DND-41 (cell line): ENCODE measurements around the gene MERTK.

Experiments
- ATAC-seq: fragments of 200-7000 bp; cut with Tn5 transposase; 3 replicates; pipeline ENCODE4 v1.9.1; 2021; ENCODE audit warnings: low read depth; ENCODE audit not compliant: insufficient read depth
- DNase-seq: peaks from one replicate; pipeline ENCODE4 v3.0.0-alpha.2; 2020
- H2AFZ ChIP-seq: 2 replicates; pipeline ENCODE4 v1.6.0; 2012; ENCODE audit warnings: low read depth, low read length
- H3K27ac ChIP-seq: 2 replicates; pipeline ENCODE4 v1.5.1; 2012; ENCODE audit warnings: low read length, inconsistent platforms
- H3K27me3 ChIP-seq: fragments of 200-600 bp; sonication (generic); 2 replicates; pipeline ENCODE4 v1.6.0; 2012; ENCODE audit warnings: low read length, mild to moderate bottlenecking, inconsistent platforms; ENCODE audit not compliant: insufficient read depth, poor library complexity
- H3K36me3 ChIP-seq: 2 replicates; pipeline ENCODE4 v1.5.1; 2012; ENCODE audit warnings: low read length, inconsistent platforms; ENCODE audit not compliant: insufficient read depth
- H3K4me1 ChIP-seq: 2 replicates; pipeline ENCODE4 v1.5.1; 2012; ENCODE audit warnings: mild to moderate bottlenecking, low read length; ENCODE audit not compliant: insufficient read depth
- H3K4me2 ChIP-seq: 2 replicates; pipeline ENCODE4 v1.6.0; 2012; ENCODE audit warnings: mild to moderate bottlenecking, moderate library complexity, low read length, inconsistent platforms; ENCODE audit not compliant: insufficient read depth
- H3K4me3 ChIP-seq, 2 experiments: fragments of 200-600 bp in 1 of 2; shearing (Covaris generic) in 1 of 2; 2 replicates each; pipeline ENCODE4 v1.5.1; 2012 to 2016; ENCODE audit warnings: inconsistent platforms in 2 of 2, low read length in 2 of 2, mild to moderate bottlenecking in 2 of 2, low read depth in 1 of 2, moderate library complexity in 1 of 2
- H3K79me2 ChIP-seq: 2 replicates; pipeline ENCODE4 v1.6.0; 2012; ENCODE audit warnings: low read length, inconsistent platforms; ENCODE audit not compliant: insufficient read depth
- H3K9ac ChIP-seq: 2 replicates; pipeline ENCODE4 v1.6.0; 2012; ENCODE audit warnings: low read depth, mild to moderate bottlenecking, inconsistent platforms, low read length, moderate library complexity
- H3K9me3 ChIP-seq: 2 replicates; pipeline ENCODE4 v1.5.1; 2012; ENCODE audit warnings: low read length, moderate library complexity, mild to moderate bottlenecking, inconsistent platforms; ENCODE audit not compliant: insufficient read depth, severe bottlenecking
- H4K20me1 ChIP-seq: 2 replicates; pipeline ENCODE4 v1.6.0; 2012; ENCODE audit warnings: low read length; ENCODE audit not compliant: insufficient read depth
- CTCF ChIP-seq: IDR thresholded peaks from 2 replicates; pipeline ENCODE4 v1.5.1; 2012; ENCODE audit warnings: borderline replicate concordance, low read length, moderate library complexity, mild to moderate bottlenecking; ENCODE audit not compliant: poor library complexity, severe bottlenecking; ENCODE audit errors: extremely low read depth
- EZH2 ChIP-seq: IDR thresholded peaks from 3 replicates; pipeline ENCODE4 v1.6.1; 2012; ENCODE audit warnings: borderline replicate concordance, low read depth, mild to moderate bottlenecking, moderate library complexity, low read length, inconsistent platforms; ENCODE audit not compliant: severe bottlenecking

Gene MERTK

GRCh38 chr2:111941531-111941930, 43.1 kb downstream of the MERTK start:
- no peaks in the 10 kb centered on the region for H3K9me3 ChIP-seq
- no peaks in the 10 kb centered on the region for H3K4me1 ChIP-seq
- H4K20me1 ChIP-seq, result no peaks in the 10 kb centered on the region
- ATAC-seq (no peak), DNase-seq (no peak)
- no peak overlapping the region for H3K27ac ChIP-seq
- H3K4me3 ChIP-seq, result no peak overlapping the region
- no peaks in the 10 kb centered on the region for H3K36me3 ChIP-seq
- H3K9ac ChIP-seq, result no peak overlapping the region
- no peaks in the 10 kb centered on the region for H3K79me2 ChIP-seq
- TF ChIP-seq CTCF (no peak), EZH2 (no peak)
- H3K4me2 ChIP-seq, result no peak overlapping the region
- no peaks in the 10 kb centered on the region for H3K27me3 ChIP-seq
- no peak overlapping the region for H2AFZ ChIP-seq

- Histone ChIP-seq H3K36me3 (no peaks in the 10 kb centered on the region), H4K20me1 (no peaks in the 10 kb centered on the region), H3K4me3 (no peak overlapping the region), H3K27ac (no peak overlapping the region), H3K4me2 (no peak overlapping the region), H3K27me3 (no peaks in the 10 kb centered on the region), H3K4me1 (no peaks in the 10 kb centered on the region), H3K9ac (no peak overlapping the region), H3K79me2 (no peaks in the 10 kb centered on the region), H3K9me3 (no peaks in the 10 kb centered on the region), H2AFZ (no peak overlapping the region)
- DNase-seq, result no peak
- TF ChIP-seq EZH2, result no peak
- TF ChIP-seq CTCF, result no peak
- ATAC-seq, result 0 out of 3 replicates have a peak, but pooled peaks have one; percentile 7
Measured at GRCh38 chr2:111944531-111945210, 46.3 kb downstream of the MERTK start.

- no peak for DNase-seq
- Histone ChIP-seq H3K9me3 (no peaks in the 10 kb centered on the region), H4K20me1 (no peaks in the 10 kb centered on the region), H3K4me3 (no peak overlapping the region), H3K4me2 (no peak overlapping the region), H3K4me1 (no peaks in the 10 kb centered on the region), H3K36me3 (no peaks in the 10 kb centered on the region), H2AFZ (no peak overlapping the region), H3K9ac (no peak overlapping the region), H3K27me3 (no peaks in the 10 kb centered on the region), H3K79me2 (no peaks in the 10 kb centered on the region), H3K27ac (no peak overlapping the region)
- ATAC-seq, result no peak
- TF ChIP-seq EZH2 (no peak), CTCF (no peak)
Measured at GRCh38 chr2:111945444-111946293, 47.3 kb downstream of the MERTK start.
